ENCODE data around the gene MED28.

MED28 gene

DNA sequence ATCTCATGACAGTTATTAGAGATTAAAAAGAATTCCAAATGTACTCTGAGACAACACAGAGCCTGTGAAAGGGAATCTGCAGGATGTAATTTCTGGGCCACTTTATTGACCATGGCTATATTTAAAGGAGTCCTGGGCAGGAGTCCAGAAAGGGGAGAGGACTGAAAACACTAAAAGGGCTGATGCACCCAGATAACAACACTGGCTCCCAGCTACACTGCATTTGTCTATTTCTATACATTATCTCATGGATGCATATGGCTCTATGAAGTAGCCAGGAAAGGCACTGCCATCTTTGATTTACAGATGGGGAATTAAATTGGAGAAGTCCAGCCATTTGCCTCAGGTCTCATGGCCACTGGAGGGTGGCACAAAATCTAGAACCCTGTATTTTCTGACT is 56.0 kb downstream of the MED28 start:
- FAIRE-seq: no peak

DNA sequence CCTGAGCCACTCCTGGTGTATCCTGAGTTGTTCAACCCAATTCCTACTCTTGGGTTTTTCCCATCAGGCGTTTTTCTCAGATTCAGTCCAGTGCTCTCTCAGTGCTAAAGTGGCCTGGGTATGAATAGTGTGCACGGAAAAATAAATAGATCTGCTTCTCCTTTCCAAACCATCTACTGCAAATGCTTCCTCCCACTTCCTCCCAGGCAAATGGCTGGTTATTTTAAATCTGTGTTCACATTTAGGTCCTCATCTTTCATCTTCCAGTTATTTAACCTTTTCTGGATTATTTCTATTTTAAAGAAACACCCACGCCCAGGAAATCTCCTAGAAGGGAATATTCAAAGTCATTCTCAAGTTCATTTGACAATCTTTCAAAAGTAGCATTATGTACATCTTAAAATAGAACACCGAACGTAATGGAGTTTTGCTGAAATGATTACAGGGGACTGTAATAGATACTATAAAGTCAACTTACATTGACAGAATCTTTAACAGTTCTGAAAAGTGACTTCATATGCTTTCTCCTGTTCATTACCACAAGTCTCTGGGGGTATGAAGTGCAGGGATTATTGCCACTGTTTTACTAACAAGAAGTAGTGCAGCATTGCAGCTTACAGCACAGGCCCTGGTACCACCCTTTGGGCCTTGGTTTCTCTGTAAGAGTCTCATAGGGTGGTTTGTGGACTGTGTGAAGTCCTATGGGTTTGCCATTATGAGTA is 66.3 kb downstream of the MED28 start:
- no peak for FAIRE-seq

DNA sequence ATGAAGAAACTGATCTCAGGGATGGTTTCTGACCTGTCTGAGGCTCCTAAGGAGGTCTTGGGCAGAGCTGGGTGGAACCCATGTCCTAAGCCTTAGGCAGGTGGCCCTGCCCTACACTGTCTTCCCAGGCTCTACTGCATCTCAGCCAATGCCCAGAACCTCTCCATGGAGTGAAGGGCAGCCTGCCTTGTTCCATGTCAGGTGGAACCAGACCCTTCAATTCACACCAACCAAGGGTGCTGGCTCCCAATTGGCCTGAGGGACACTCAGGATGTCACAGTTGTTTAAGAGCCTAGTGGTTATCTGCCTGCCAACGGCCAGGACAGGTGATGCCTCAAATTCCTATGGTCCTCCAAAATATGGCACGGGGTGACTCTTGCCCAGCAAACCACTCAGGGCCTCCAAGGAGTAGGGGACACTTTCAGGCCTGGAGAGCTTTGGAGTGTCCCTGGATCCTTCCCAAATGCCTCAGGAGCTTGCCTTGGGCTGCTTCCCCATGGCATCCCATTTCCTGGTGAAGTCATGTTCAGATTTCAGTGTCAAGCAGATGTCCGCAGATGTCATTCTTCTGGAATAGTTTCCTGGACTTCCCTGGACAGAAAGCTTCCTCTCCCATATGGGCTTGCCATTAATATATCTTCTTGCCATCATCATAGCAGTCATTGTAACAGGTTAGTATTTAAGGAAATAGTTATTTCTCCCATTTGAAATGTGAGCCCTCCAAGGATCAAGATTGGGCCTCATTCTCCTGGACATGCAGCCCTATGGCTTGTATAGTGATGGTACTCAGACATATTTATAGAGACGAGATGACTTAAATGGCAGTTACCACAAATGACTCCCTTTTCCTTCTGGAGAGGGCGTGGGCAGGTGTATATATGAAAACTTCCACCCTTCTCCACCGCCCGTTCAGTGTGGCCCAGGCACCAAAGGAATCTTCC is 67.1 kb downstream of the MED28 start:
- FAIRE-seq: no peak

DNA sequence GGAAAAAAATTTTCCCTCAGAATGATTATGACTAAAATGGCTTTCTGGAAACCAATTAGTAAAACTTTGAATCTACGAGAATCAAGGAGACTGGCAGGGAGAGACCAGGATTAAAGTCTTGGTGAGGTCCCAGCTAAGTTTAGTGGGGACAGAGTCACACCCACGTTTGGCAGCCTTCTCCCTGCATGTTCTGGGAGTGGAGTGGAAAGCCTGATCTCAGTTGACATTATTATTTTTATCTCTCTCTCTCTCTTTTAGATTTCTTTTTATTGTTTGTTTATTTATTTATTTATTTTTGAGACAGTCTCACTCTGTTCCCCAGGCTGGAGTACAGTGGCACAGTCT is 67.8 kb downstream of the MED28 start:
- FAIRE-seq: no peak
